ENCODE data around the gene DENND2D.

The DENND2D gene

GRCh38 chr1:111199881-111200801, at the start of gene DENND2D:
Gene DENND2D (minus strand): TSS chr1:111200646. CDS start chr1:111200459, 187 bp downstream.
- TF ChIP-seq PATZ1 (CRISPR knock-in tag; IDR thresholded peaks at IDR 0.05; ENCODE audit: borderline replicate concordance) (no peak), ZFP30 (CRISPR knock-in tag; IDR thresholded peaks at IDR 0.05) (no peak), PPARA (CRISPR knock-in tag; IDR thresholded peaks at IDR 0.05; ENCODE audit: borderline replicate concordance) (no peak), GLIS3 (CRISPR knock-in tag; IDR thresholded peaks at IDR 0.05) (no peak), OSR1 (CRISPR knock-in tag; IDR thresholded peaks at IDR 0.05) (no peak), ZFP3 (CRISPR knock-in tag; IDR thresholded peaks at IDR 0.05) (no peak), SNAI2 (CRISPR knock-in tag; IDR thresholded peaks at IDR 0.05) (no peak), RARB (CRISPR knock-in tag; IDR thresholded peaks at IDR 0.05) (no peak), TCF4 (CRISPR knock-in tag; IDR thresholded peaks at IDR 0.05; ENCODE audit: borderline replicate concordance) (no peak), ZC3H10 (CRISPR knock-in tag; IDR thresholded peaks at IDR 0.05) (no peak), ARNTL (CRISPR knock-in tag; IDR thresholded peaks at IDR 0.05; ENCODE audit: borderline replicate concordance, low read depth) (no peak), ZNF8 (CRISPR knock-in tag; IDR thresholded peaks at IDR 0.05) (no peak)
- TF ChIP-seq, protein P1, sequence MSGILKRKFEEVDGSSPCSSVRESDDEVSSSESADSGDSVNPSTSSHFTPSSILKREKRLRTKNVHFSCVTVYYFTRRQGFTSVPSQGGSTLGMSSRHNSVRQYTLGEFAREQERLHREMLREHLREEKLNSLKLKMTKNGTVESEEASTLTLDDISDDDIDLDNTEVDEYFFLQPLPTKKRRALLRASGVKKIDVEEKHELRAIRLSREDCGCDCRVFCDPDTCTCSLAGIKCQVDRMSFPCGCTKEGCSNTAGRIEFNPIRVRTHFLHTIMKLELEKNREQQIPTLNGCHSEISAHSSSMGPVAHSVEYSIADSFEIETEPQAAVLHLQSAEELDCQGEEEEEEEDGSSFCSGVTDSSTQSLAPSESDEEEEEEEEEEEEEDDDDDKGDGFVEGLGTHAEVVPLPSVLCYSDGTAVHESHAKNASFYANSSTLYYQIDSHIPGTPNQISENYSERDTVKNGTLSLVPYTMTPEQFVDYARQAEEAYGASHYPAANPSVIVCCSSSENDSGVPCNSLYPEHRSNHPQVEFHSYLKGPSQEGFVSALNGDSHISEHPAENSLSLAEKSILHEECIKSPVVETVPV (CRISPR knock-in tag; IDR thresholded peaks at IDR 0.05): no peak
- TF ChIP-seq, protein P2, sequence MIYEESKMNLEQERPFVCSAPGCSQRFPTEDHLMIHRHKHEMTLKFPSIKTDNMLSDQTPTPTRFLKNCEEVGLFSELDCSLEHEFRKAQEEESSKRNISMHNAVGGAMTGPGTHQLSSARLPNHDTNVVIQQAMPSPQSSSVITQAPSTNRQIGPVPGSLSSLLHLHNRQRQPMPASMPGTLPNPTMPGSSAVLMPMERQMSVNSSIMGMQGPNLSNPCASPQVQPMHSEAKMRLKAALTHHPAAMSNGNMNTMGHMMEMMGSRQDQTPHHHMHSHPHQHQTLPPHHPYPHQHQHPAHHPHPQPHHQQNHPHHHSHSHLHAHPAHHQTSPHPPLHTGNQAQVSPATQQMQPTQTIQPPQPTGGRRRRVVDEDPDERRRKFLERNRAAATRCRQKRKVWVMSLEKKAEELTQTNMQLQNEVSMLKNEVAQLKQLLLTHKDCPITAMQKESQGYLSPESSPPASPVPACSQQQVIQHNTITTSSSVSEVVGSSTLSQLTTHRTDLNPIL (CRISPR knock-in tag; IDR thresholded peaks at IDR 0.05; ENCODE audit: low read depth): no peak
- TF ChIP-seq, protein P3, sequence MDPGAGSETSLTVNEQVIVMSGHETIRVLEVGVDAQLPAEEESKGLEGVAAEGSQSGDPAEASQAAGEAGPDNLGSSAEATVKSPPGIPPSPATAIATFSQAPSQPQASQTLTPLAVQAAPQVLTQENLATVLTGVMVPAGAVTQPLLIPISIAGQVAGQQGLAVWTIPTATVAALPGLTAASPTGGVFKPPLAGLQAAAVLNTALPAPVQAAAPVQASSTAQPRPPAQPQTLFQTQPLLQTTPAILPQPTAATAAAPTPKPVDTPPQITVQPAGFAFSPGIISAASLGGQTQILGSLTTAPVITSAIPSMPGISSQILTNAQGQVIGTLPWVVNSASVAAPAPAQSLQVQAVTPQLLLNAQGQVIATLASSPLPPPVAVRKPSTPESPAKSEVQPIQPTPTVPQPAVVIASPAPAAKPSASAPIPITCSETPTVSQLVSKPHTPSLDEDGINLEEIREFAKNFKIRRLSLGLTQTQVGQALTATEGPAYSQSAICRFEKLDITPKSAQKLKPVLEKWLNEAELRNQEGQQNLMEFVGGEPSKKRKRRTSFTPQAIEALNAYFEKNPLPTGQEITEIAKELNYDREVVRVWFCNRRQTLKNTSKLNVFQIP (CRISPR knock-in tag; IDR thresholded peaks at IDR 0.05; ENCODE audit: borderline replicate concordance, low read depth): no peak
- no peak for ATAC-seq

GRCh38 chr1:111249960-111250359, 49.5 kb upstream of the DENND2D start:
- TF ChIP-seq OSR1 (CRISPR knock-in tag; IDR thresholded peaks at IDR 0.05): no peak
- TF ChIP-seq, protein P2 (CRISPR knock-in tag; IDR thresholded peaks at IDR 0.05; ENCODE audit: low read depth): no peak
- no peak for TF ChIP-seq ZFP30 (CRISPR knock-in tag; IDR thresholded peaks at IDR 0.05)
- TF ChIP-seq PATZ1 (CRISPR knock-in tag; IDR thresholded peaks at IDR 0.05; ENCODE audit: borderline replicate concordance): no peak
- no peak for TF ChIP-seq ARNTL (CRISPR knock-in tag; IDR thresholded peaks at IDR 0.05; ENCODE audit: borderline replicate concordance, low read depth)
- TF ChIP-seq CSDC2 (CRISPR knock-in tag; IDR thresholded peaks at IDR 0.05): no peak
- TF ChIP-seq ZC3H10 (CRISPR knock-in tag; IDR thresholded peaks at IDR 0.05): no peak
- no peak for TF ChIP-seq ESRRG (CRISPR knock-in tag; IDR thresholded peaks at IDR 0.05)
- TF ChIP-seq SNAI2 (CRISPR knock-in tag; IDR thresholded peaks at IDR 0.05): no peak
- TF ChIP-seq TCF4 (CRISPR knock-in tag; IDR thresholded peaks at IDR 0.05; ENCODE audit: borderline replicate concordance): no peak
- TF ChIP-seq ZFP3 (CRISPR knock-in tag; IDR thresholded peaks at IDR 0.05): no peak
- no peak for TF ChIP-seq ISL1 (CRISPR knock-in tag; IDR thresholded peaks at IDR 0.05)
- TF ChIP-seq ZNF70 (CRISPR knock-in tag; IDR thresholded peaks at IDR 0.05): no peak
- no peak for TF ChIP-seq TSHZ2 (CRISPR knock-in tag; IDR thresholded peaks at IDR 0.05)
- TF ChIP-seq, protein P1 (CRISPR knock-in tag; IDR thresholded peaks at IDR 0.05): no peak
- no peak for TF ChIP-seq TOX (CRISPR knock-in tag; IDR thresholded peaks at IDR 0.05; ENCODE audit: borderline replicate concordance)
- no peak for ATAC-seq
